Omental fat pad (tissue), 4 donors: Measurements from ENCODE around the gene L3MBTL3. TPM values are rescaled to one million over a fixed set of nuclear protein-coding genes. Genes with fewer than 3 reads are reported as not detected.

Source experiments
- ATAC-seq: fragments of 150-250 bp; one replicate; pipeline ENCODE4 v1.9.1; 2016; ENCODE audit warnings: mild to moderate bottlenecking, moderate library complexity; ENCODE audit not compliant: low FRiP score
- DNase-seq: peaks from one replicate; pipeline ENCODE4 v3.0.0-alpha.2; 2019; ENCODE audit warnings: low spot score
- CTCF ChIP-seq, 3 donors: fragments of 450-650 bp; IDR thresholded peaks; one replicate each; pipeline ENCODE4 v1.5.1; 2016 to 2017; ENCODE audit warnings: antibody characterized with exemption in 3 of 3, mild to moderate bottlenecking in 3 of 3, moderate library complexity in 2 of 3
- total RNA-seq, 4 donors: library from RNA; depleted of rRNA; stranded (reverse); fragments of >200 nt; gene quantifications; one replicate each; pipeline ENCODE4 v1.1.0, GENCODE V29; 2016

Gene L3MBTL3
- total RNA-seq, 4 donors from 2014 or later: 6.9 to 22.2 (median 8.0) TPM

DNA sequence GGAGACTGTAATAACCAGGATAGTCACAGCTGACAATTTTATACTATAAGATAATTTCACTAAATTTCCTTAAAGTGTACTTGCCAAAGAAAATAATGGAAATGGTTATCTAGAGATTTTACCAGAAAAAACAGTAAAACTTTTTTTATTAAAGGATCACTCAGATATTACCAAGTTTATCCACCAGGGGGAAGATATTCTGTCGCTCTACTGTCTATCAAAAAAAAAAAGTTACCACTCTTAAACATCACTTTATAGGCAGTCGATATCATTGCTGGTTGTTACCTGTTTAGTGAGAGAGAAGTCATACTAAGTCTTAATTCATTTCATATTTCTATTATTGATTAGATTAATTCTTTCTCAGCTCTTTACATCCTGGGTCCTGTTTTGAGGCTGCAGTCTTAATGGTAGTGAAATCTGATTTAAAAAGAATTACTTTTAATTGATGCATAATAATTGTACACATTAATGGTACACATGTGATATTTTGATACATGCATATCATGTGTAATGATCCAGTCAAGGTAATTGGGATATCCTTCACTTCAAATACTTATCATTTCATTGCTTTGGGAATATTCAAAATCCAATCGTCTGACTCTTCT, 18.9 kb downstream of the L3MBTL3 start:
- TF ChIP-seq CTCF (IDR thresholded peaks at IDR 0.05): no peak
- no peak for DNase-seq
- ATAC-seq: no peak

- no peak for DNase-seq
- no peak for ATAC-seq
- TF ChIP-seq CTCF (IDR thresholded peaks at IDR 0.05): no peak
These were observed 23.2 kb downstream of the L3MBTL3 start for GRCh38 chr6:130041594-130041993.

- TF ChIP-seq CTCF (IDR thresholded peaks at IDR 0.05): no peak
- DNase-seq (no peak), ATAC-seq (no peak)
These were observed 25.0 kb downstream of the L3MBTL3 start for GRCh38 chr6:130043344-130043743.

DNA sequence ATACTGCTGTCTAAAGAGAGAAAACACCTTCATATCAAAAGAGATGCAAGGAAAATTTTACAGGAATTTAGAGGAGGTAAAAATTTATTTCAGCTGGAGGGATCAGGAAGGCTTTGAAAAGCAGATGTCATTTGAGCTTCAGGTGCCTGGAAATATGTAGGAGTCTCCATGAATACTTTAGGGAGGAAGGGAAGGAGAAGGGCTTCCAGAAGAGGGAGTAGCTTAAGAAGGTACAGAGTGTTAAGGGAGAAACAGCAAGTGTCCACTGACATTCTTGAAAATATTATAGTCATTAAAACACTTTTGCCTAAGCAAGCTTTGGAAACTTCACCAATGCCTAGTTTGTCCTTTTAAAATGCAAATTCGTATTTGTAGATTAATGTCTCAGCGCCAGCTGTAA, 27.2 kb downstream of the L3MBTL3 start:
- DNase-seq (no peak), ATAC-seq (no peak)
- TF ChIP-seq CTCF (IDR thresholded peaks at IDR 0.05): no peak

DNA sequence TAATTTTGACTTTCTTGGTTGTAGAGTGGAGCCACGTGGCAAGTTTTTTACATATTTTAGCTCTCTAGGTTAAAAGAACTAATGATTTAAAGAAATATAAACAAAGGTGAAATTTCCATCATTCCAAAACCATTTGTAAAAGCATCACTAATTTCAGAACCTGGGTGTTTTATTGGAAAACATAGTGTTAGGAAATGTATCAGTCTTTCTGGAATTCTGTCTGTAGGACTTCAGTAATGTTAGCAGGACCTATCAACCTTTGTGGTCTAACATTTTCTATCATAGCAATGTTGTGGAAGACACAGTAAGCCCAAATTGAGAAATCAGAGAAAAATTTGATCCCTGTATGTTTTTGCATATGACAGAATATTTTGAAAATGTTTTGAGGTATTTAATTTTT, 28.3 kb downstream of the L3MBTL3 start:
- no peak for ATAC-seq
- no peak for DNase-seq
- no peak for TF ChIP-seq CTCF (IDR thresholded peaks at IDR 0.05)

DNA sequence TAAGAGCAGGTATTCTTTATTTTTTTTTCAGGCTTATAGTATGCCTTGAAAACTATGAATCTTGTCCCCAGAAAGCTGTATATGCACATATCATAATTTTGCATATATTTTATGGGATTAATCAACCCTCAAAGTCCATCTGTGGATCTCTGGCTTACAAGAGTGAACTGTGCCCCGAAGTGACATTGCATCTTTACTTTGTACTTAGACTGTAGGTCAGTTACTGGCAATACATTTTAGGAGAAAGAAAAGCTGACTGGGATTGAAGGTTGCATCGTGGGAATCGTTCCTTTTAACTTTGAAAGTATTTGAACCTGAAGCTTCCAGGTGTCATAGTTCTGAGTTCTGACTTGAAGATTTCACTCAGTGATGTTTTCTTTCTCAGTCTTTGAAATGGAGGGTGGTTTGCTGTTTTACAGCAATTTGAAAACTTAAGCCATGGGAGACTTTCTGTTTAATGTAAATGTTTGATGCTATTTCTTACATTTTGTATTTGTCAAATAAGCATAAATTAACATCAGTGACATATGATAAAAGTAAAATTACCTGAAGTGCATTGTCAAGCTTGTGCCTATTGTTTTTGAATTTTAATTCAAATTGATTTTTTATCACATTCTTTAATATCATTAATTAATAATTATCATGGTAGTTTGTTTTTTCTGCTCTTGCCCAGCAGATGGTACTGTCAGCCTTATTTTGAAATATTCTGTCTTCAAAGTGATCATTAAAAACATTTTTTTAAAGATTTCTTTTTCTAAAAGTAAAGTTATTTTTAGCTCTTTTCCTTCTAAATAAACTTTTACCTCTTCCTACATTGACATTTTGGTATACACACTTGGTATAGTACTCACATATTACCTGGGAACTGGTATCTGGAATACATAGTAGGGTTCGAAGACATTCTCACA, 29.0 kb downstream of the L3MBTL3 start:
- no peak for TF ChIP-seq CTCF (IDR thresholded peaks at IDR 0.05)

DNA sequence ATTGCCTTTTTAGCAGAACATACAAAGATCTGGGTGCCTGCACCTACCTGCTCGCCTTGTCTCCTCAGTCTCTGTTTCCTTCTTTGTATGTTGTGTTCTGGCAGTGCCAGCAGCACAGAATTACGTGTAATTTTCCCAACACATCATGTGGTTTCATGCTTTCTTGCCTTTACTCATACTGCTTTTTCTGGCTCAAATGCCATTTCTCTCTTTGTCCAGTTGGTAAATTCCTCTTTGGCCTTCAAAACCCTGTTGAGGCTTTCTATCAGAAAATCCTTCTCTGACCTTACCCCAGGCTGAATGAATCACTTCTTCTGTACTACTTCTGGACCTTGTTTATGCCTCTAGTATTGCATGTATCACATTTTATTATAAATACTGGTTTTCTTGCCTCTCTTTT, 31.8 kb downstream of the L3MBTL3 start:
- no peak for TF ChIP-seq CTCF (IDR thresholded peaks at IDR 0.05)
- ATAC-seq (no peak), DNase-seq (no peak)

More for the DNA sequence above, 29.0 kb downstream of the L3MBTL3 start:
- ATAC-seq (no peak), DNase-seq (no peak)
